Uterine smooth muscle cell (primary cell): Measurements from ENCODE around the gene COL18A1. TPM values are rescaled to one million over a fixed set of nuclear protein-coding genes. Genes with fewer than 3 reads are reported as not detected.

ENCODE experiments used
- total RNA-seq: library from RNA; depleted of rRNA; stranded (reverse); fragments of >200 nt; gene quantifications from 2 replicates; pipeline ENCODE4 v1.2.3, GENCODE V29; 2014

COL18A1 gene
- total RNA-seq = 38.1 and 131 TPM in 2 replicates

GRCh38 chr21:45404730-45405270 is at the start of gene COL18A1:
Gene COL18A1 (plus strand): TSS chr21:45405165. CDS start chr21:45405231, 66 bp downstream.

GRCh38 chr21:45542242-45542666 is 137.3 kb downstream of the COL18A1 start, which contains the start of gene SLC19A1:
Gene SLC19A1 (minus strand): TSS chr21:45542440. CDS start chr21:45537959, 4,481 bp downstream.

Other genes starting within 250 kb of the COL18A1 start
- gene POFUT2, start 117.3 kb upstream of the COL18A1 start, total RNA-seq = 42.9 and 69.9 TPM in 2 replicates
- gene SLC19A1, start 137.3 kb downstream of the COL18A1 start, total RNA-seq = 5.2 and 9.3 TPM in 2 replicates
- gene PCBP3, start 238.6 kb downstream of the COL18A1 start, total RNA-seq = 2.8 and 4.2 TPM in 2 replicates